ENCODE data around the gene PRDM15. TPM values are rescaled to one million over a fixed set of nuclear protein-coding genes. Genes with fewer than 3 reads are reported as not detected.

The PRDM15 gene
- total RNA-seq, 1 donor from 2014 or later: 13.6 TPM

- ChIA-PET POLR2A (interaction anchor here (0.7 to 1.4 kb wide), 4 partner anchors 9 to 301 kb away, joined by 3 to 6 read pairs (median 3); no protein-coding TSS in a partner anchor), CTCF (interaction anchor here (0.6 to 4.2 kb wide), 30 partner anchors 8 to 534 kb away, joined by 3 to 102 read pairs (median 5); no protein-coding TSS in a partner anchor)
- Mint-ChIP-seq H3K4me3 (no peak overlapping the region), H3K9me3 (no peaks in the 10 kb centered on the region), H3K27ac (no peak overlapping the region), H3K36me3 (ENCODE audit: low read depth) (peaks cover 51% of the 10 kb centered on the region), H3K4me1 (peaks cover 8% of the 10 kb centered on the region), H3K27me3 (no peaks in the 10 kb centered on the region)
- intact Hi-C loops (cut with micrococcal nuclease): loop anchor here (1.0 to 5.0 kb wide), 11 partner anchors 51 to 695 kb away; partner anchors contain the start of gene ZBTB21
- no peak for ATAC-seq (ENCODE audit: low read depth)
- DNase-seq: no peak
- TF ChIP-seq CTCF (IDR thresholded peaks at IDR 0.05): no peak
These were observed 63.2 kb downstream of the PRDM15 start for GRCh38 chr21:41815652-41816582.

GRCh38 chr21:41813226-41813625, 65.9 kb downstream of the PRDM15 start:
- intact Hi-C loops (cut with micrococcal nuclease): no loop called here
- no peak overlapping the region for H3K27ac Mint-ChIP-seq

GRCh38 chr21:41812679-41813078, 66.5 kb downstream of the PRDM15 start:
- H3K4me1 Mint-ChIP-seq: peaks cover 8% of the 10 kb centered on the region
- intact Hi-C loops (cut with micrococcal nuclease): no loop called here
- ChIA-PET CTCF (no interaction called here), POLR2A (no interaction called here)
- no peak overlapping the region for H3K4me3 Mint-ChIP-seq
- DNase-seq (no peak), ATAC-seq (ENCODE audit: low read depth) (no peak)
- no peak for TF ChIP-seq CTCF (IDR thresholded peaks at IDR 0.05)
- H3K27me3 Mint-ChIP-seq: no peaks in the 10 kb centered on the region
- no peaks in the 10 kb centered on the region for H3K9me3 Mint-ChIP-seq
- H3K36me3 Mint-ChIP-seq (ENCODE audit: low read depth): peaks cover 66% of the 10 kb centered on the region
- no peak overlapping the region for H3K27ac Mint-ChIP-seq

More at GRCh38 chr21:41813226-41813625, 65.9 kb downstream of the PRDM15 start:
- no peak for TF ChIP-seq CTCF (IDR thresholded peaks at IDR 0.05)
- Mint-ChIP-seq H3K4me3 (no peak overlapping the region), H3K27me3 (no peaks in the 10 kb centered on the region), H3K4me1 (peaks cover 8% of the 10 kb centered on the region), H3K9me3 (no peaks in the 10 kb centered on the region), H3K36me3 (ENCODE audit: low read depth) (peaks cover 62% of the 10 kb centered on the region)
- ChIA-PET CTCF (no interaction called here), POLR2A (no interaction called here)
- ATAC-seq (ENCODE audit: low read depth) (no peak), DNase-seq (no peak)

GRCh38 chr21:41810597-41810932, 68.6 kb downstream of the PRDM15 start:
- Mint-ChIP-seq H3K4me1 (no peaks in the 10 kb centered on the region), H3K27ac (no peak overlapping the region), H3K36me3 (ENCODE audit: low read depth) (peaks cover 73% of the 10 kb centered on the region), H3K4me3 (no peak overlapping the region), H3K9me3 (no peaks in the 10 kb centered on the region), H3K27me3 (no peaks in the 10 kb centered on the region)
- ChIA-PET CTCF (no interaction called here), POLR2A (no interaction called here)
- ATAC-seq (ENCODE audit: low read depth) (no peak), DNase-seq (no peak)
- intact Hi-C loops (cut with micrococcal nuclease): no loop called here
- TF ChIP-seq CTCF (IDR thresholded peaks at IDR 0.05): no peak

- H3K9me3 Mint-ChIP-seq: no peaks in the 10 kb centered on the region
- ATAC-seq (ENCODE audit: low read depth): no peak
- peaks cover 73% of the 10 kb centered on the region for H3K36me3 Mint-ChIP-seq (ENCODE audit: low read depth)
- no peak for DNase-seq
- no peaks in the 10 kb centered on the region for H3K27me3 Mint-ChIP-seq
- no peaks in the 10 kb centered on the region for H3K4me1 Mint-ChIP-seq
- ChIA-PET CTCF (no interaction called here), POLR2A (no interaction called here)
- H3K27ac Mint-ChIP-seq: no peak overlapping the region
- no peak for TF ChIP-seq CTCF (IDR thresholded peaks at IDR 0.05)
- H3K4me3 Mint-ChIP-seq: no peak overlapping the region
- intact Hi-C loops (cut with micrococcal nuclease): no loop called here
These were observed 69.1 kb downstream of the PRDM15 start for GRCh38 chr21:41809891-41810596.
